Transverse colon (tissue), 4 donors: ENCODE results near the gene C2orf49. TPM values are rescaled to one million over a fixed set of nuclear protein-coding genes. Genes with fewer than 3 reads are reported as not detected.
A peak's percentile ranks its signal among the peaks of the same experiment; 100 is the strongest.

ENCODE experiments used
- DNase-seq: peaks from one replicate; pipeline ENCODE4 v3.0.0-alpha.2; 2019
- H3K27ac ChIP-seq, 4 donors: fragments of 200-600 bp; sonication (generic); 2 replicates each; pipeline ENCODE4 v1.5.1; 2016 to 2018; ENCODE audit warnings: inconsistent platforms in 4 of 4
- H3K27me3 ChIP-seq: fragments of 200-600 bp; sonication (generic); 2 replicates; pipeline ENCODE4 v1.5.1; 2017; ENCODE audit warnings: inconsistent platforms
- H3K36me3 ChIP-seq, 4 donors: fragments of 200-600 bp; sonication (generic); 2 replicates each; pipeline ENCODE4 v1.5.1; 2017 to 2019; ENCODE audit warnings: inconsistent platforms in 4 of 4
- H3K4me1 ChIP-seq, 4 donors: fragments of 200-600 bp; sonication (generic); 2 replicates each; pipeline ENCODE4 v1.5.1; 2017 to 2020; ENCODE audit warnings: inconsistent platforms in 4 of 4
- H3K4me3 ChIP-seq, 4 donors: fragments of 200-600 bp; sonication (generic); 1 replicate in 1 of 4; 2 replicates in 3 of 4; pipeline versions ENCODE4 v1.5.1 to v1.6.1; 2017 to 2019; ENCODE audit warnings: inconsistent platforms in 4 of 4
- H3K9me3 ChIP-seq, 2 donors: fragments of 200-600 bp; sonication (generic); 2 replicates each; pipeline ENCODE4 v1.5.1; 2017 to 2019; ENCODE audit warnings: inconsistent platforms in 2 of 2
- CTCF ChIP-seq, 5 experiments: fragments of 200-600 bp in 3 of 5; fragments of 450-650 bp in 2 of 5; sonication (generic) in 3 of 5; IDR thresholded peaks; 1 replicate in 2 of 5; 2 replicates in 3 of 5; pipeline ENCODE4 v1.5.1; 2016 to 2017; ENCODE audit warnings: antibody characterized with exemption in 5 of 5, inconsistent platforms in 3 of 5, mild to moderate bottlenecking in 2 of 5, moderate library complexity in 1 of 5
- EP300 ChIP-seq: sonication (generic); formaldehyde crosslinking; IDR thresholded peaks from one replicate; pipeline ENCODE4 v1.6.1; 2017; ENCODE audit warnings: antibody characterized with exemption, low read depth
- POLR2A ChIP-seq: fragments of 450-650 bp; IDR thresholded peaks from one replicate; pipeline ENCODE4 v1.6.1; 2016; ENCODE audit warnings: antibody characterized with exemption, mild to moderate bottlenecking, moderate library complexity
- POLR2AphosphoS5 ChIP-seq, 3 donors: sonication (generic); formaldehyde crosslinking; IDR thresholded peaks; one replicate each; pipeline ENCODE4 v1.6.1; 2016; ENCODE audit warnings: antibody characterized with exemption in 3 of 3
- WGBS, 2 donors: methylation state at CpG; one replicate each; pipeline ENCODE4 v1.1.5; 2018; ENCODE audit warnings: low coverage in 1 of 2; 5-methylcytosine and 5-hydroxymethylcytosine counted together
- in situ Hi-C, 4 donors: fragments of 200-750 bp; cut with MboI; loops; one replicate each; pipeline versions ENCODE4 v1.15.0 to v1.15.1; 2017; ENCODE audit warnings: low sequenced_read_pairs in 3 of 4, low pct_ligation_motif_present in 1 of 4, low pct_unique_long_range_greater_than_20kb in 1 of 4
- intact Hi-C: fragments of 100-400 bp; cut with DNase I; formaldehyde crosslinking; loops from one replicate; pipeline ENCODE4 v1.15.1; 2023; ENCODE audit warnings: low total_unique reads
- total RNA-seq, 4 donors: library from RNA; depleted of rRNA; stranded (reverse); fragments of >200 nt; gene quantifications; one replicate each; pipeline ENCODE4 v1.1.0, GENCODE V29; 2016

The C2orf49 gene
- 10 to 100 TPM in 3 of 4 donors, 1 to 10 TPM in 1; 1.8 to 17.6 (median 14.5) TPM for total RNA-seq

GRCh38 chr2:105337122-105338019 lies at the start of gene C2orf49:
C2orf49 (plus strand) TSS chr2:105337540; CDS start chr2:105337588, 48 bp downstream.
- Histone ChIP-seq H3K9me3 (no peaks in the 10 kb centered on the region), H3K4me1 (peaks cover 12 to 26% (median 22%) of the 10 kb centered on the region in 4 donors), H3K27me3 (no peaks in the 10 kb centered on the region), H3K4me3 (peak within 1 kb of the TSS; percentile 64 to 93 (median 78)), H3K36me3 (peaks cover 0 to 15% (median 6%) of the 10 kb centered on the region in 4 donors), H3K27ac (peak within 1 kb of the TSS; percentile 86 to 97 (median 92))
- peak; percentile 88 for DNase-seq
- peak; percentile 12 for TF ChIP-seq POLR2A
- TF ChIP-seq CTCF (IDR thresholded peaks at IDR 0.05), result no peak
- TF ChIP-seq POLR2AphosphoS5 (IDR thresholded peaks at IDR 0.05), result peak; percentile 54 to 67 (median 65)
- no peak for TF ChIP-seq EP300
- WGBS, 2 donors, result 0% methylated on average over 18 to 43 of the region's 58 CpGs
- intact Hi-C loops (no loop called here), in situ Hi-C loops (no loop called here)

GRCh38 chr2:105287692-105288091 lies 49.6 kb upstream of the C2orf49 start:
- Histone ChIP-seq H3K4me3 (no peak overlapping the region), H3K36me3 (peaks cover 0 to 28% (median 8%) of the 10 kb centered on the region in 4 donors), H3K4me1 (no peaks in the 10 kb centered on the region), H3K27ac (no peak overlapping the region), H3K27me3 (no peaks in the 10 kb centered on the region), H3K9me3 (no peaks in the 10 kb centered on the region)
- 48 to 66% methylated on average over 5 of the region's 5 CpGs for WGBS, 2 donors
- intact Hi-C loops (no loop called here), in situ Hi-C loops (no loop called here)
- DNase-seq, result peak; percentile 25
- TF ChIP-seq CTCF (IDR thresholded peaks at IDR 0.05) (peak; percentile 35 to 48 (median 40)), POLR2AphosphoS5 (IDR thresholded peaks at IDR 0.05) (no peak)

- Histone ChIP-seq H3K27ac (no peak overlapping the region), H3K4me3 (no peak overlapping the region), H3K4me1 (no peaks in the 10 kb centered on the region), H3K9me3 (no peaks in the 10 kb centered on the region), H3K36me3 (peaks cover 0 to 28% (median 8%) of the 10 kb centered on the region in 4 donors), H3K27me3 (no peaks in the 10 kb centered on the region)
- WGBS, 2 donors, result 91% methylated on average over 7 of the region's 7 CpGs; no CpG with 5 or more reads in 1 of the 2 donors
- no peak for TF ChIP-seq POLR2A
- intact Hi-C loops (no loop called here), in situ Hi-C loops (no loop called here)
- DNase-seq, result no peak
Observed at GRCh38 chr2:105288133-105288532, 49.2 kb upstream of the C2orf49 start.

GRCh38 chr2:105290981-105291660 lies 46.2 kb upstream of the C2orf49 start:
- in situ Hi-C loops, result no loop called here

More at GRCh38 chr2:105290981-105291660, 46.2 kb upstream of the C2orf49 start:
- Histone ChIP-seq H3K4me3 (no peak overlapping the region), H3K9me3 (no peaks in the 10 kb centered on the region), H3K36me3 (peaks cover 0 to 24% (median 10%) of the 10 kb centered on the region in 4 donors), H3K4me1 (no peaks in the 10 kb centered on the region), H3K27ac (no peak overlapping the region), H3K27me3 (no peaks in the 10 kb centered on the region)
- intact Hi-C loops, result no loop called here
- no peak for DNase-seq
- WGBS, 2 donors, result 93 to 97% methylated on average over 4 to 6 of the region's 6 CpGs
- TF ChIP-seq CTCF (IDR thresholded peaks at IDR 0.05) (no peak), POLR2A (no peak), POLR2AphosphoS5 (IDR thresholded peaks at IDR 0.05) (no peak), EP300 (no peak)
